A549 treated with dexamethasone at 1 μM for 4 hours (cell line): ENCODE results near the gene TMPRSS11B. TPM values are rescaled to one million over a fixed set of nuclear protein-coding genes. Genes with fewer than 3 reads are reported as not detected.

Source experiments
- total RNA-seq: library from RNA; stranded (reverse); fragments of 200-300 nt; extraction: Qiagen RNA extraction; gene quantifications from 5 replicates; pipeline ENCODE4 v1.2.3, GENCODE V29; 2022

TMPRSS11B gene
- not detected in 5 replicates for total RNA-seq

GRCh38 chr4:68245594-68245993 is at the start of gene TMPRSS11B:
Gene TMPRSS11B, minus strand, starts transcription at chr4:68245694. Its CDS starts 136 bp downstream, at chr4:68245558.

Other genes starting within 250 kb of the TMPRSS11B start
- not detected in 5 replicates for gene TMPRSS11F, start 115.8 kb downstream of the TMPRSS11B start, total RNA-seq
- gene YTHDC1, start 104.4 kb upstream of the TMPRSS11B start, total RNA-seq = 32.8 to 37.8 TPM (median 35.5 TPM) in 5 replicates
- 0.03 to 0.06 TPM in 2 of 5 replicates, not detected in the others for gene TMPRSS11E, start 201.8 kb upstream of the TMPRSS11B start, total RNA-seq